Stimulated activated CD4-positive, alpha-beta T cell treated with anti-CD3 and anti-CD28 coated beads, Interleukin-4, amount 100 ng/mL, for 24 hours (primary cell): ENCODE results near the gene NCOA1.

Experiments used
- DNase-seq: peaks from one replicate; pipeline ENCODE4 v3.0.0-alpha.2; 2020

The NCOA1 gene

GRCh38 chr2:24809316-24810007 is 318.4 kb downstream of the NCOA1 start:
- no peak for DNase-seq

- DNase-seq: no peak
These were observed 322.7 kb downstream of the NCOA1 start for GRCh38 chr2:24813691-24814137.

- DNase-seq: no peak
These were observed 323.5 kb downstream of the NCOA1 start for GRCh38 chr2:24814516-24814915.

- no peak for DNase-seq
These were observed 324.1 kb downstream of the NCOA1 start for GRCh38 chr2:24815171-24815570.

GRCh38 chr2:24816404-24816803 is 325.4 kb downstream of the NCOA1 start:
- DNase-seq: no peak

GRCh38 chr2:24816884-24817283 is 325.8 kb downstream of the NCOA1 start:
- no peak for DNase-seq

- no peak for DNase-seq
These were observed 327.7 kb downstream of the NCOA1 start for GRCh38 chr2:24818721-24819167.

- DNase-seq: no peak
These were observed 328.6 kb downstream of the NCOA1 start for GRCh38 chr2:24819442-24820174.

- no peak for DNase-seq
These were observed 329.1 kb downstream of the NCOA1 start for GRCh38 chr2:24820175-24820513.
